Hematopoietic multipotent progenitor cell treated with erythropoietin and hydrocortisone succinate and interleukin-3 and kit ligand, for 4 days (in vitro differentiated cells): ENCODE measurements around the gene SAA2.
"Not testable (repeated sequence)": the region's sequence is repeated elsewhere in the genome, so short reads cannot be mapped to it uniquely, and the experiment has no call there.

Source experiments
- DNase-seq: peaks from one replicate; pipeline ENCODE4 v3.0.0-alpha.2; 2015

The SAA2 gene

DNA sequence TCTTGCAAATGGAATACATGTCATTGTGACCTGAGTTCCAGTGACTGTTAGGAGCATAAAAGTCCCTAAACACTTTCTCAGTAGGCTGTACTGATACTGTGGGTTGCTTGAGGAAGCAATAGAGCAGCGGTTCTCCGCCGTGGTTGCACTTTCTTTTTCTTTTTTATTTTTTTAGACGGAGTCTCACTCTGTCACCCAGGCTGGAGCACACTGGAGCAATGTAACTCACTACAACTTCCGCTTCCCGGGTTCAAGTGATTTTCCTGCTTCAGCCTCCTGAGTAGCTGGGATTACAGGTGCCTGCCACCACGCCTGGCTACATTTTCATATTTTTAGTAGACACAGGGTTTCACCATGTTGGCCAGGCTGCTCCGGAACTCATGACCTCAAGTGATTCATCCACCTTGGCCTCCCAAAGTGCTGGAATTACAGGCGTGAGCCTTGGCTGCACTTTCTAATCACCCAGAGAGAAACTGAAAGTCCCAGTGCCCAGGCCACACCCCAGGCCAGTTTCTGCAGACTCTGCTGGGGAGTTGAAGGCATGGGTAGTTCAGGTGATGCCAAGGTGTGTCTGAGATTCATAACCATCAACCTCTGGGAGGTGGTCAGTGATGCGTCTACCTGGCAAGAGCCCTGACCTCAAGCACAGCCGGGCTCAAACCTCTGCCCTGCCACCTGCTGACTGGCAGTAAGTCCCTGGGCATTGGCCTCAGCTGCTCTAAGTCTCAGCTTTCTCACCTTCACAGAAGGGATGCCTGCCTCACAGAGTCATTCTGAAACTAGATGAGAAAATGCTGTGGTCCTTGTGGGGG is 1.9 kb downstream of the SAA2 start:
- DNase-seq = not testable (repeated sequence)

- DNase-seq = no peak
Measured at GRCh38 chr11:18245396-18245795, 3.1 kb downstream of the SAA2 start.

GRCh38 chr11:18243783-18244362 is 4.6 kb downstream of the SAA2 start:
- DNase-seq = peak; percentile 85

GRCh38 chr11:18239655-18240054 is 8.8 kb downstream of the SAA2 start:
- no peak for DNase-seq

DNA sequence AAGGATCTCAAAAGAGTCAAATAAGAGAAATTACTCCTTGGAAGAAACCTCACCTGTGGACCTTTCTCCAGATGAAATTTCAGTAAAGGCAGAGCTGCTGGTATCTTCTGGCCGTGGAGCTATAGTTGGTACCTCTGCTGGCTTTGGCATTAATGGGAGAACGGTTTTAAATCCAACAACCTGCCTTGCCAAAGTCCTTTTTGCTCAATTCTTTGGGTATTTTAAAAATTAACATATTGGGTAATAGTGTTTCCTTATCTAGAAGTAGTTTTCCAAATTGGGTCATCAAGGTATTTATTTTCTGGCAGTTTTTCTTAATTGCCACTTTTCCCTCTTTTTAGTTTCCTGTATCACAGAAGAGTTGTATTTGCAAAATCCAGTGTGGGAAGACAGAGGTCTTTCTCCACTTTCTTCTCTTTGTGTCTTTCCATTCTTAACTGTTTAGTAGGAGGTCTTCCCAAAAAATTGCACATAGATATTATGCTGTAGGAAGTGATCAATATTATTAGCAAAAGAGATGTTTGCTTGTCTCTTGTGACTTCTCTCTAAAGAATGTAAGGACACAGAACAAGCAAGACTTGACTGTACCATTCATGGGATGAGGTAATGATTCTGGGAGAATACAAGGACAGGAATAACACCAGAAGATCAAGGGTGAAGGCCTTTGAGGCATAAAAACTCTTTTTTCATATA is 11.7 kb downstream of the SAA2 start, which contains the start of gene SAA4:
SAA4 (minus strand) TSS at position 139 of the 693 bp plus-strand sequence. CDS start 876 bp downstream, outside the sequence.
- DNase-seq = no peak

GRCh38 chr11:18235394-18236334 is 12.8 kb downstream of the SAA2 start:
- DNase-seq = no peak

- DNase-seq = no peak
Measured at GRCh38 chr11:18233912-18234311, 14.6 kb downstream of the SAA2 start.

GRCh38 chr11:18230859-18231258 is 17.6 kb downstream of the SAA2 start:
- DNase-seq = no peak

GRCh38 chr11:18229501-18229900 is 19.0 kb downstream of the SAA2 start:
- peak; percentile 46 for DNase-seq

GRCh38 chr11:18225913-18226312 is 22.6 kb downstream of the SAA2 start:
- DNase-seq = no peak

- DNase-seq = no peak
Measured at GRCh38 chr11:18223591-18224387, 24.7 kb downstream of the SAA2 start.

DNA sequence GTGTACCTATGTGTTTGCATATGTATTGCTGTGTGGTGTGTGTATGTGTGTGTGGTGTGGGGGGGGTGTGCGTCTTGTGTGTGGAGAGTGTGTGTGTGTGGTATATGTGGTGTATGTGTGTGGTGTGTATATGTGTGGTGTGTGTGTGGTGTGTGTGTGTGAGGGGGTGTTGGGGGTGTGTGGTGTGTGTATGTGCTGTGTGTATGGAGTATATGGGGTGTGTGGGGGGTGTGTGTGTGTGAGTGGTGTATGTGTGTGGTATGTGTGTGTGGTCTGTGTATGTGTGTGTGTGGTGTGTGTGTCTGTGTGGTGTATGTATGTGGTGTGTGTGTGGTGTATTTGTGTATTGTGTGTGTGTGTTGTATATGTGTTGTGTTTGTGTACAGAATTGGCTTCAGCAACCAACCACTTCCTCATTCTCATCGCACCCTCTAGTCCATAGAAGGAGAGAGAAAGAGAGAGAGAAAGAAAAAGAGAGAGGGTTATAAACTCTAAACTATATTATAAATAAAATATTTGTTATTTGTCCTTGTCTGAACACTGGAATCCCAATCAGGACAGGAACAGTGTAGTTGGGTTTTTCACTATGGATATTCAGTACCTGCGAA is 25.6 kb downstream of the SAA2 start:
- DNase-seq = no peak

DNA sequence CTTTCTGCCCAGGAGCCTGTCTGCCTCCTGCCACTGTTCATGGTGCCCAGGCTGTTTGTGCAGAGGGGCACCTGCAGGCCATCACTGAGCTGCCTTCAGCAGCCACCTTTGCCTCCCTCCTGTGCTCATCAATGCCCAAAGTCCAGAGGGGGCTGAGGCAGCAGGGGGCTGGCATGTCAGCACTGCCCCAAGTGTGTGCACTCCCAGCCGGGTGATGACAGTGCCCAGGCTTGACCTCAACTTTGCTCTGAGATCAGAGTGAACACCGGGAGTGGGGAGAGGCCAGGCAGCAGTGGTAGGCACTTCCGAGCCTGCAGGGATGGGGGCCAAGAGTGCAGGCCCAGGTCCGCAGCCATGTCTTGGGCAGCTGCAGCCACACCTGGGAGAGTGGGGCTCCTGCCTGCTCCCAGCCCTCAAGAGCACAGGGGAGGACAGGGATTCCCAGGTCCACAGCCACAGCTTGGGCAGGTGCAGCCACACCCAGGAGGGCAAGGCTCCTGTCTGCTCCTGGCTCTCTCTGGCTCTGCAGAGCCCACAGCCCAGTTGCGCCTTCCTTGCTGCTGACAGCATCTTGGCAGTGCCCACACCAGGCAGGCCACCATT is 27.1 kb downstream of the SAA2 start:
- no peak for DNase-seq

DNA sequence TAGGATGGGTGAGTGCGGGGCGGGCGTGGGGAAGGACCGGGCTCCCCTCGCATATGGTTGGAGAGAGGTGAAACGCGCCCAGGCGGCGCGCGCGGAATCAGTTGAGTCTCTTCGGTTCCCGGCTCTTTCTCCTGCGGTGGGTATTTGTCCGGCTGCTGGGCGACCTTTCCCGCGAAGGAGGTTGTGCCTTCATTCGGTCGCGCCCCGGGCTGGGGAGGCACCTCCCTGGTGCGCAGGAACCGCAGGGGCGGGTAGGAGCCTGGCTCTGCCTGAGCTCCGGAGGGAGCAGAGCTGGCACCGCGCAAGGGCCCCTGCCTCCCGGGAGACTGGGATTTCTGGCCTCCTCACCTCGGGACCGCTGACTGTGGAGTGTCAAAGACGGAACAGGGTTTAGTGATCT is 39.4 kb downstream of the SAA2 start:
- DNase-seq = no peak

GRCh38 chr11:18204771-18205170 is 43.7 kb downstream of the SAA2 start:
- no peak for DNase-seq

DNA sequence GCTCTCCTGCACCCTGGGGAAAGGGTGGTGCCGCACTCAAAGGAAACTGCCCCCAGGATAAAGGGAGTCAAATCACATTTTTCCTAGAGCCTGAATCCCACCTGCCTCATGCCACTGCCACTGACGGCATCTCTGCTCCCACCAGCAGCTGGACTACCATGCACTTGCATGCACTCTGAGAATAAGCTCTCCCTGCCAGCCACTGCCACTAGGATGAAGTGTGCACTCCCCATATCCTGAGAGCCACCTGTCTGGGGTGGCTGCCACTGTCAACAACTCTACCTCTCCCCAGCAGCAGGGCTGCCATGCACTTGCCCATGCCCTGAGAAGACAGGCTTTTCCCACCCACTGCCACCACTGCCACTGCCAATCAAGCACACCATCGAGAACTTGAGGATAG is 44.2 kb downstream of the SAA2 start:
- DNase-seq = no peak

GRCh38 chr11:18203723-18204122 is 44.7 kb downstream of the SAA2 start:
- peak; percentile 60 for DNase-seq

DNA sequence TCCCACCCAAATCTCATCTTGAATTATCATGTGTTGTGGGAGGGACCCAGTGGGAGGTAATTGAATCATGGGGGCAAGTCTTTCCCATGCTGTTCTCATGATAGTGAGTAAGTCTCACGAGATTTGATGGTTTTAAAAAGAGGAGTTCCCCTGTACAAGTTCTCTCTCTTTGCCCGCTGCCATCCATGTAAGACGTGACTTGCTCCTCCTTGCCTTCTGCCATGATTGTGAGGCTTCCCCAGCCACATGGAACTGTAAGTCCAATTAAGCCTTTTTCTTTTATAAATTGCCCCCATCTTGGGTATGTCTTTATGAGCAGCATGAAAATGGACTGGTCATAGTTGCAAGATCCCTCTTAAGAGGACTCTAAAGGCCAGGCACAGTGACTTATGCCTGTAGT is 50.7 kb downstream of the SAA2 start:
- DNase-seq = not testable (repeated sequence)

DNA sequence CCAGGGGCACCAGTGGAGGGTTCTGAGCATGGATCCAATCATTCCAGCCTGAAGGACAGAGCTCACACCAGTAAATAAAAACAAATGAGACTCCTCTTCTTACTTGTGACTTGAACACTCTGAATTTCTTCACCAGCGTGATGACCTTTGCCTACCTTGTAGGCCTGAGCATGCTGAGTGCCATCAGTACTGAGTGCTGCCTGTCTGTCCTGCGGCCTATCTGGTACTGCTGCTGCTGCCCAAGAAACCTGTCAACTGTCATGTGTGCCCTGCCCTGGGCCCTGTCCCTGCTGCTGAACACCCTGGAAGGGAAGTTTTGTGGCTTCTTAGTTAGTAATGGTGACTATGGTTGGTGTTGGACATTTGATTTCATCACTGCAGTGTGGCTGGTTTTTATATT is 51.9 kb downstream of the SAA2 start:
- DNase-seq = no peak
